GM18907 (cell line): ENCODE measurements around the gene EN1.
A peak's percentile ranks its signal among the peaks of the same experiment; 100 is the strongest.

Experiments
- ATAC-seq: cut with Tn5 transposase; IDR thresholded peaks from one replicate; pipeline ENCODE4 v1.9.1; 2021; ENCODE audit warnings: mild to moderate bottlenecking, moderate library complexity; ENCODE audit not compliant: unreplicated experiment

Gene EN1

GRCh38 chr2:118846953-118847761 is at the start of gene EN1:
TSS of gene EN1 (minus strand) at chr2:118847648. CDS start at chr2:118847167, 481 bp downstream.
- no peak for ATAC-seq

GRCh38 chr2:118893100-118893499 is 45.7 kb upstream of the EN1 start:
- ATAC-seq: no peak

- no peak for ATAC-seq
These were observed 42.5 kb upstream of the EN1 start for GRCh38 chr2:118889995-118890394.

GRCh38 chr2:118883792-118884191 is 36.3 kb upstream of the EN1 start:
- no peak for ATAC-seq

- peak; percentile 77 for ATAC-seq
These were observed 35.4 kb upstream of the EN1 start for GRCh38 chr2:118882693-118883336.

DNA sequence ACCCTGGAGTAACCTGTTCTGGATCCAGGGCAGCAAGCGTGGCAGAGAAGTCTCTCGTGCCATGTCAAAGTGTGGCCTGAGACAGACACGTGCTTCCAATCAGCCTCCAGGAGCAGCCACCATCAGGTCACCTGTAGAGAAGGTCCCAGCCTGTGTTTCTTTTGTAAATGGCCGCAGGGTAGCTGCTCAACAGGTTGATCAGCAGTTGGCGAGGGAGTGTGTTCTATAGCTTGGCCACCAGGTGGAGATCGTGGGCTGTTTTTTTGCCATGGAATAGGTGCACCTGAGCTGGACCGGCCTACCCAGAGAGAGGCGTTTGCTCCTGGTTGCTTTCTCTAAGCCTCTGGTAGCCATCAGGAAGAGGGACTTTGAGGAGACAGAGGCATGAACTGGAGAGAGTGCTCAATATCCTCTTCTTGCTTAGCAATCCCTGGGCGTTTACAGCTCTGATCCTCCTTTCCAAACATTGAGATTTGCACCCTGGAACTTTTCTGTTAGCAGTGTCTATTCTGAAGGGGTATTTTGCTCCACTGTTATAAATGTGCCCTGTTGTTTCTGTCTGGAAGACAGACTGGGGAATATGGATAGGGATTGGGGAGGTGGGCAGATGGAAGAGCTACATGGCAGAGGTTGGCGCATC is 34.2 kb upstream of the EN1 start:
- ATAC-seq: peak; percentile 95

DNA sequence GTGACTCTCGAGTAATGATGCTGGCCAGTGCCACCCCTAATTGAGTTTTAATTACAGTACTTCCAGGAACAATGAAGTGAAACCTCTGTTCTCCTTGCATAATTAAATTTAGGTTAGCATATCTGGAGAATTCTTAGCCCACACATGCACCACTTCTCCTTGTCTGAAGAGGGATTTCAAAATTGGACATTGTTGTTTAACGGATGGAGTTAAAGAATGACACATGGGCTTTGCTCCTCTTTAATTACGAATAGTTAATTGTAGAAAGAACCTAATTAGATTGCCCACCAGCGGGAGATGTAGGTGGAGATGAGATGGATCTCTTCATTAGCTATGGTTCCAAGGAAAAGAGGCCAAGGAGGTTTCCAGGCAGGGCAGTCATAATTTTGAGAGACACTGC is 33.1 kb upstream of the EN1 start:
- ATAC-seq: no peak

- ATAC-seq: no peak
These were observed 31.2 kb upstream of the EN1 start for GRCh38 chr2:118878531-118879149.

DNA sequence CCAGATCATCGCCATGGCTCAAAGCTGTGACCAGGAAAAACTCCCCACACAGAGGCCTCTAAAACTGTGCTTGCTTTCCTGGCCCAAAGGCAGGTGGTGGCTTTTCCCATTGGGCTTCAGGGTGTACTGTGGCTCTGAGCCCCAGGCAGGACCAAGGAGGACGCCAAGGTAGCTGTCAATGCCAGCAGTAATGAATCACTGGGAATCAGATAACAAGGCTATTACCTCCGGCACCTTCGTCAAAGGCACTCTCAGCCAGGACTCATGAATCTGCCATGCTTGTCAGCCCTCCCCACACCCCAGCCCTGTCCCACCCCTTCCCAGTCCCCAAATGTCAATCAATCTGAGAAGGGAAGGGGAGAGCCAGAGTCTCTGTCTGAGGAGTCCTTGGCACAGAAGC is 27.9 kb upstream of the EN1 start:
- no peak for ATAC-seq

DNA sequence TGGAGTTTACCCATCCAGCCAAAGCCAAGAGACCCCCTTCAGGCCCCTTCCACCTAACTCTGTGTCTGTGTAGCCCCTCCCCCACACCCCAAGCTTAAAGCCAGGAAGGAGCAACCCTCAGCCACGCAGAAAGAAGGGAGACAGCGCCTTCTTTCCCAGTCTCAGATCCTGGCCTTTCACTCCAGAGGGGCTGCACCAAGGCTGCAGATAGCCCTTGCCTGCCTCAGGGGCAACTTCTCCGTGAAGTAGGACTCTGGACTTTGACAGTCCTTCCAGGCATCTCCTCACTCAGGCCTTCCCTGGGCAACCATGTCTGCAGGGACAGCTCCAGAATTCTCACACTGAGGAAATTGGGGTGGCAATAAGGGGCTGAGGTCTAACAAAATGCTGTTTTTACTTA is 26.9 kb upstream of the EN1 start:
- ATAC-seq: no peak

DNA sequence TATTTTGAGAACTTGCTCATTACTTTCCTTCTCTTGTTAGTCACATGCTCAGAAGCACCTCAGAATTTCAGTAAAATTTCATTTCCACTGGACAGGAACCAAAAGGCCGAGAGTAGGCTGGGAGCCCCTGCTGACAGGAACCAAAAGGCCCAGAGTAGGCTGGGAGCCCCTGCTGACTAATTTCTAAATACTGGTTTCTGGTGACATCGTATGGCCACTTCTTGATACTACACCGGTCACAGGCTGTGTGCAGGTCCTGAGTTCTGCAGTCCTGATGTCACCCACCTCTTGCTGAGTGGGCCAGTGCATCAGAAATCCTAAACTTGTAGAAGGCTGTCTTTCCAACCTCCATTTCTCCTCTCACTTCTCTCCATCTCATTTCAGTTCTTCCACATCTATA is 17.7 kb upstream of the EN1 start:
- ATAC-seq: peak; percentile 98

- no peak for ATAC-seq
These were observed 16.8 kb upstream of the EN1 start for GRCh38 chr2:118864207-118864606.

DNA sequence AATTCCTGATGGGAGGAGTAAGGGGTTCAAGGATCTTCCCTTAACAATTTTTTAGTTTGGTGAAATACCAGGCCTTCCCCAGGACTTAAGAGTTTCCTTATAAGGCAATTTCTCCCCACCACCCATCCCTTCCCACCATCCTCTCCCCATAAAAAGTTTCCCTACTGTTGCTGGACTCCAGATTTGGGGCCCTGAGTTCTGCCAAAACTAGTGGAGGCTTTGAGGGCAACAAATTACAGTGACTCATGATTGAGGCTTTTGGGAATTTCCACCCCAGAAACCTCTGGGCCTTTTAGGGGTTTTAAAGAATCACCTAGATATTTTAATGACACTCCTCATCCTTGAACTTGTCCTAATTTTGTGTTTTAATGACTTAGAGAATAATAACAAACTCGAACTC is 14.3 kb upstream of the EN1 start:
- no peak for ATAC-seq

GRCh38 chr2:118861242-118861641 is 13.8 kb upstream of the EN1 start:
- ATAC-seq: no peak

DNA sequence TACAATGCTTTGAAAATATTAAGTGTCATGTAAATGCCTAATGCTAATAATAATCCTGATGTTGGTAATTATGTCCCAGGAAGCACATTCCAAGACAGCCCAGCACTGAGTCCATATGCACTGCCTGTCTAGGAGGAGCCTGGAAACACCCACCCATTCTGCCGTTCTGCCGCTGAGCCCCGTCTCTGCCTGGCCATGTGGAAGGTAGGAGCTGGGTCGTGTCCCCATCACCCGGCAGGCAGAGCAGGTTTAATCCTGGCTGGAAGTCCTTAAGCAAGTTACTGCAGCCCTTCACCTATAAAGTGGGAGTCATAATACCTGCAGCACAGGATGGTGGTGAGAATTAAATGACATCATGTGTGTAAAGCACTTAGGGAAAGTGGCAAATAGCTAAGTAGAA is 13.1 kb upstream of the EN1 start:
- ATAC-seq: no peak

DNA sequence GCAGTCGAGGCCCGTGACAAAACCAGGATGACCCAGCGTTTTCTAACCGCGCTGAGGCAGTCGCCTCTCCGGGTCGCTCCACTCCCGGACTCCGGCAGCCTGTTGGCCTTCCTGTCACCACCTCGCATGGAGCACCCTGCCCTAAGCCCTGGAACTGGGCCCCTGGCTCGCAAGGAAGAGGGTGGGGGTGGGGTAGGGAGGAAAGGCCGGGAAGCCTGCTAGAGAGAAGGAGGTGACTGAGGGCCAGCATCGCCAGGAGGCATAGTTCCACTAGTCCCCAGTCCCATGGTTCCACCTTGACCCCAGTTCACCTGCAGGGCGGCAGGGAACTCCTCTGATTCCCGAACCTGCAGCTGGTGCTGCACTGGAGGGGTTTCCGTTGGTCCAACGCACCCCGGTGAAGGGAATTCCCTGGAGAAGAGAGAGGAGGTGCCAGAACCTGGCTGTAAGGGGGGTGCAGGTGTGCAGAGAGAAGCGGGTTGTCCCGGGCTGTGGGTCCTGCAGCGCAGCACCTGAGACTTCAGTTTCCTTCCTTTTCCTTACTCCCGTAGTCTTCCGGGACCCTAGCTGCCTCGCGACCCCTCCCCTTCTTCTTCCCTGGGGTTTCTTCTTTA is 11.8 kb upstream of the EN1 start:
- ATAC-seq: no peak

DNA sequence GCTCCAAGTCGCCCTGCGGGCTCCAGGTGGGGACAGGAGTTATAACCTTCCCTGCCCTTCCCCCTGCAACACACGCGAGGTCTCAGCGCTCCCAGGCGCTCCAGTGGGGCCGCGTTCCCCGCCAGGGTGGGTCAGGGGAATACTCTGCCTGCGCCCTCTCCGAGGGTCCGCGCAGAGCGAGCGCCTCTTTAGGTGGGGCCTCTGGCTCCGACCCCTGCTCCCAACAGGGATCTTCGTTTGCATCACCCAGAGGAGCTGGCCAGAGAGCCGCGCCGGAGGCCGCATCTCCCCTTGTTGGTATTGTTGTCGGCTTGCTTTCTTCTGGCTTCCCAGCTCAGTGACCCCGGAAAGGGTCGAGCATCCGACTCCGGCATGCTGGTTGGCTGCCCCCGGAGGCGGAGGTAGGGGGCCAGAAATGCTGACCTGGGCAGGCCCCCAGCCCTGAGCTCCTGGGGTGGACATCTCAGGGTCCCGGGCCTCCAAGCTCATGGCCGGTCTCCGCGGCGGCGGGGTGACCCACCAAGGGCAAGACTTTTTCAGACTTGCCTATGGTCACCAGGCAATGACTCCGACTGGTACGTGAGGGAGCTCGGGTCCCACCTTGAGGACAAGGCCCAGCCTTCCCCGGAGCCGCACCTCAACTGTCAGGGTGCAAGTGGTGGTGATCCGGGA is 11.2 kb upstream of the EN1 start:
- no peak for ATAC-seq

- no peak for ATAC-seq
These were observed 10.4 kb upstream of the EN1 start for GRCh38 chr2:118857677-118858484.

DNA sequence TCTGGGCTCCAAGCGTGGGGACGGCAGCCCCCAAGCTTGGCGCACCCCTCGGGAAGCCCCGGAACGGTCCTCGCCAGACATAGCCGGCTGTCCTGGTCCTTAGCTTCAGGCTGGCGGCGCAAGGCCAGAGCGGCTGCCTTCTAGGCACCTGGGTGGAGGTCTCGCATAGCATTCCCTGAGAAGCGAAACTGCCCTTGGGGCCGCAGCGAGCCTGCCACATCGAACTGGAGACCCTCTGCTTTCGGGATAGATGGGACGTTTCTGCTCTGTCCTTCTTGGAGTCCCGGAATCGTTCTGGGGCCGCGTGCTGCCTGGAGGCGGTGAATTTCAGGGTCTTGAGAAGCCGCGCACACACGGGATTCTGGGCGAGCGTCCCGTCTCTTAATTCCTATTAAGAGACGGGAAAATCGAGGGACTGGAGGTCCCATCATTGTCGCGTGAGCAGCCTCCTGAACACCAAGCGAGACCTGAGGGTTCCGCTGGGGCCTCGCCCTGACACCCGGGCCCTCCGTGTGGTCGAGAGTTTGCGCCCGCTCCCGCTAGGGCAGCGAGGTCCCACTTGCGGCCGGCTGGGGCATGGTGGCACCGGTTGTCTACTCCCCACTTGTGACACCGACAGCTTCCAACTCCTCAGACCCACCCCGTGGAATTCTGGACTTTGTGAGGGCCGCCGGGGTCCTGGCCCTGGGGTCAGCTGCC is 9.7 kb upstream of the EN1 start:
- no peak for ATAC-seq
